Activated CD4-positive, alpha-beta T cell treated with anti-CD3 and anti-CD28 coated beads, Interleukin-2, Interleukin-6, amounts not matched to agents 100 ng/mL and 50 ng/mL, durations not matched to agents 16 hours and 8 hours (primary cell): ENCODE data around the gene GSPT1.
"Not testable (repeated sequence)": the region's sequence is repeated elsewhere in the genome, so short reads cannot be mapped to it uniquely, and the experiment has no call there.

Experiments used
- DNase-seq: peaks from one replicate; pipeline ENCODE4 v3.0.0-alpha.2; 2020

GSPT1 gene

GRCh38 chr16:11851294-11852091 lies 64.3 kb downstream of the GSPT1 start, which contains the start of gene RSL1D1:
TSS of gene RSL1D1 (minus strand) at chr16:11851542. CDS start at chr16:11851512, 30 bp downstream.
- peak; percentile 96 for DNase-seq

GRCh38 chr16:11848842-11849241 lies 66.9 kb downstream of the GSPT1 start:
- DNase-seq = peak; percentile 11

- DNase-seq = no peak
These were observed 71.3 kb downstream of the GSPT1 start for GRCh38 chr16:11844499-11844898.

GRCh38 chr16:11843861-11844260 lies 71.9 kb downstream of the GSPT1 start:
- DNase-seq = no peak

GRCh38 chr16:11843206-11843605 lies 72.5 kb downstream of the GSPT1 start:
- DNase-seq = no peak

GRCh38 chr16:11841026-11841425 lies 74.7 kb downstream of the GSPT1 start:
- DNase-seq = no peak

- DNase-seq = no peak
These were observed 79.0 kb downstream of the GSPT1 start for GRCh38 chr16:11836650-11837244.

GRCh38 chr16:11835891-11836649 lies 79.7 kb downstream of the GSPT1 start:
- DNase-seq = no peak

- DNase-seq = no peak
These were observed 80.4 kb downstream of the GSPT1 start for GRCh38 chr16:11835309-11835708.

- DNase-seq = no peak
These were observed 81.6 kb downstream of the GSPT1 start for GRCh38 chr16:11833951-11834695.

- no peak for DNase-seq
These were observed 87.1 kb downstream of the GSPT1 start for GRCh38 chr16:11828696-11829095.

GRCh38 chr16:11825520-11826165 lies 90.1 kb downstream of the GSPT1 start:
- DNase-seq = not testable (repeated sequence)

- no peak for DNase-seq
These were observed 91.4 kb downstream of the GSPT1 start for GRCh38 chr16:11824362-11824761.

- not testable (repeated sequence) for DNase-seq
These were observed 92.1 kb downstream of the GSPT1 start for GRCh38 chr16:11823645-11824044.

- DNase-seq = no peak
These were observed 96.0 kb downstream of the GSPT1 start for GRCh38 chr16:11819798-11820197.

GRCh38 chr16:11818970-11819369 lies 96.8 kb downstream of the GSPT1 start:
- not testable (repeated sequence) for DNase-seq
